Spleen (tissue), 7 donors: ENCODE results near the gene CD276.

Source experiments
- CTCF ChIP-seq, 11 experiments: fragments of 200-600 bp in 7 of 11; fragments of 450-650 bp in 4 of 11; sonication (generic) in 4 of 11; IDR thresholded peaks in 8 of 11; conservative IDR thresholded peaks in 3 of 11; 1 replicate in 7 of 11; 2 replicates in 4 of 11; pipeline versions ENCODE4 v1.4.0 to v1.8.0; 2016 to 2021; ENCODE audit warnings: antibody characterized with exemption in 11 of 11, inconsistent platforms in 4 of 11, mild to moderate bottlenecking in 1 of 11
- POLR2A ChIP-seq, 3 donors: fragments of 450-650 bp; IDR thresholded peaks; one replicate each; pipeline ENCODE4 v1.5.1; 2017; ENCODE audit warnings: antibody characterized with exemption in 3 of 3, mild to moderate bottlenecking in 1 of 3
- donor health status: DM: no; HTN: no; CAD: no; lungs with moderate emphysema.
- donor health status: DM: no; HTN: no; CAD: no.
- donor health status: DM: no; HTN: no; CAD: no.

GRCh38 chr15:73679964-73680363 is 4.2 kb upstream of the CD276 start:
- TF ChIP-seq CTCF (IDR thresholded peaks at IDR 0.05 in 8 of 11, conservative IDR thresholded peaks at IDR 0.05 in 3 of 11) (no peak), POLR2A (IDR thresholded peaks at IDR 0.05) (no peak)
